H1 (cell line): ENCODE results near the gene MITF. TPM values are rescaled to one million over a fixed set of nuclear protein-coding genes. Genes with fewer than 3 reads are reported as not detected.
A peak's percentile ranks its signal among the peaks of the same experiment; 100 is the strongest.

ENCODE experiments used
- CTCF ChIA-PET: fragments of 300-600 bp; sonication (Branson Sonifier 250); formaldehyde crosslinking; loops from one replicate; lab custom pipeline; 2021; ENCODE audit not compliant: partially characterized antibody; lab: Charles Lee
- POLR2A ChIA-PET: fragments of 300-600 bp; sonication (Branson Sonifier 250); formaldehyde crosslinking; loops from one replicate; lab custom pipeline; 2021; ENCODE audit warnings: inconsistent platforms; ENCODE audit not compliant: partially characterized antibody; lab: Charles Lee
- DNase-seq, 2 experiments: peaks; one replicate each; pipeline versions ENCODE4 v3.0.0 to v3.0.0-alpha.2; 2010 to 2022; ENCODE audit warnings: low spot score in 2 of 2, low read depth in 1 of 2, mixed read lengths in 1 of 2
- FAIRE-seq: peaks from 2 replicates; lab custom pipeline; 2011; peaks lifted over from hg19 to GRCh38; lab: Jason Lieb, UNC
- H2AFZ ChIP-seq: 2 replicates; pipeline ENCODE4 v1.8.1; 2012; ENCODE audit warnings: low read length, inconsistent platforms
- H2AK5ac ChIP-seq: 2 replicates; pipeline ENCODE4 v1.6.1; 2013; ENCODE audit warnings: low read depth, low read length
- H2BK120ac ChIP-seq: replicated peaks from 2 replicates; pipeline ENCODE3; 2013; ENCODE audit warnings: low read depth, low read length, inconsistent platforms
- H2BK12ac ChIP-seq: 2 replicates; pipeline ENCODE4 v1.6.1; 2013; ENCODE audit warnings: low read depth, low read length
- H2BK15ac ChIP-seq: 2 replicates; pipeline ENCODE4 v1.6.1; 2013; ENCODE audit warnings: low read length
- H2BK20ac ChIP-seq: 2 replicates; pipeline ENCODE4 v1.6.1; 2013; ENCODE audit warnings: low read length
- H2BK5ac ChIP-seq: 2 replicates; pipeline ENCODE4 v1.6.1; 2013; ENCODE audit warnings: low read depth, low read length
- H3K14ac ChIP-seq: 2 replicates; pipeline ENCODE4 v1.6.1; 2013; ENCODE audit warnings: inconsistent platforms; ENCODE audit not compliant: insufficient read length
- H3K18ac ChIP-seq: 2 replicates; pipeline ENCODE4 v1.6.1; 2013; ENCODE audit warnings: low read length; ENCODE audit errors: extremely low read depth
- H3K23ac ChIP-seq: 2 replicates; pipeline ENCODE4 v1.6.1; 2013; ENCODE audit warnings: inconsistent platforms; ENCODE audit not compliant: insufficient read length
- H3K23me2 ChIP-seq: 2 replicates; pipeline ENCODE4 v1.6.1; 2013; ENCODE audit warnings: low read depth, low read length
- H3K27ac ChIP-seq: 2 replicates; pipeline ENCODE4 v1.6.1; 2011; ENCODE audit warnings: low read depth, low read length, inconsistent platforms
- H3K27me3 ChIP-seq, 4 experiments: replicated peaks in 1 of 4; 1 replicate in 1 of 4; 2 replicates in 3 of 4; pipeline versions ENCODE4 v1.6.1 to v1.8.1; 2011 to 2013; ENCODE audit warnings: low read length in 3 of 4, mild to moderate bottlenecking in 3 of 4, inconsistent platforms in 2 of 4, mixed read lengths in 2 of 4, moderate library complexity in 1 of 4; ENCODE audit not compliant: control insufficient read depth in 3 of 4, insufficient read depth in 3 of 4; ENCODE audit errors: extremely low read depth in 1 of 4
- H3K36me3 ChIP-seq, 4 experiments: 2 replicates each; pipeline versions ENCODE4 v1.6.1 to v1.8.1; 2011 to 2013; ENCODE audit warnings: mild to moderate bottlenecking in 4 of 4, low read length in 3 of 4, moderate library complexity in 2 of 4, control low read depth in 1 of 4, inconsistent platforms in 1 of 4; ENCODE audit not compliant: insufficient read depth in 4 of 4, control insufficient read depth in 2 of 4
- H3K4ac ChIP-seq: replicated peaks from 2 replicates; pipeline ENCODE3; 2013; ENCODE audit warnings: low read length, low read depth, mixed read lengths, inconsistent platforms; ENCODE audit not compliant: insufficient read length
- H3K4me1 ChIP-seq, 4 experiments: replicated peaks in 1 of 4; 1 replicate in 1 of 4; 2 replicates in 3 of 4; pipeline versions ENCODE4 v1.6.1 to v1.8.1; 2011 to 2013; ENCODE audit warnings: low read length in 3 of 4, inconsistent platforms in 2 of 4, mixed read lengths in 1 of 4; ENCODE audit not compliant: insufficient read depth in 4 of 4, control insufficient read depth in 3 of 4
- H3K4me2 ChIP-seq, 2 experiments: 2 replicates each; pipeline versions ENCODE4 v1.6.1 to v1.8.1; 2011 to 2013; ENCODE audit warnings: low read depth in 2 of 2, low read length in 2 of 2, control low read depth in 1 of 2, inconsistent platforms in 1 of 2, mild to moderate bottlenecking in 1 of 2; ENCODE audit not compliant: insufficient read depth in 1 of 2
- H3K4me3 ChIP-seq, 4 experiments: fragments of 200-600, 300-600 bp in 1 of 4; sonication (generic), shearing (Covaris generic), sonication (Bioruptor Twin) in 1 of 4; 2 replicates each; pipeline versions ENCODE4 v1.5.1 to v1.8.1; 2011 to 2016; ENCODE audit warnings: low read length in 4 of 4, low read depth in 3 of 4, control low read depth in 2 of 4, inconsistent platforms in 2 of 4, mild to moderate bottlenecking in 2 of 4, mixed read lengths in 1 of 4, moderate library complexity in 1 of 4; ENCODE audit not compliant: insufficient read depth in 2 of 4; ENCODE audit errors: extremely low read depth in 1 of 4
- H3K56ac ChIP-seq: replicated peaks from 2 replicates; pipeline ENCODE3; 2013; ENCODE audit warnings: low read depth, mild to moderate bottlenecking, mixed read lengths, low read length, inconsistent platforms; ENCODE audit not compliant: insufficient read length
- H3K79me1 ChIP-seq: 2 replicates; pipeline ENCODE4 v1.6.1; 2013; ENCODE audit warnings: low read depth, low read length, control low read depth
- H3K79me2 ChIP-seq, 2 experiments: 2 replicates each; pipeline versions ENCODE4 v1.6.1 to v1.8.1; 2012 to 2013; ENCODE audit warnings: low read length in 2 of 2, mild to moderate bottlenecking in 2 of 2, inconsistent platforms in 1 of 2; ENCODE audit not compliant: insufficient read depth in 2 of 2, control insufficient read depth in 1 of 2
- H3K9ac ChIP-seq, 4 experiments: replicated peaks in 1 of 4; 1 replicate in 1 of 4; 2 replicates in 3 of 4; pipeline versions ENCODE4 v1.6.1 to v1.8.1; 2011 to 2013; ENCODE audit warnings: low read depth in 3 of 4, low read length in 3 of 4, control low read depth in 2 of 4, mild to moderate bottlenecking in 2 of 4, moderate library complexity in 2 of 4, inconsistent platforms in 1 of 4; ENCODE audit errors: extremely low read depth in 1 of 4
- H3K9me3 ChIP-seq, 2 experiments: 2 replicates each; pipeline versions ENCODE4 v1.6.1 to v1.8.1; 2012 to 2013; ENCODE audit warnings: mild to moderate bottlenecking in 2 of 2, moderate library complexity in 2 of 2, control low read depth in 1 of 2, inconsistent platforms in 1 of 2, low read depth in 1 of 2, low read length in 1 of 2, mixed read lengths in 1 of 2; ENCODE audit not compliant: insufficient read depth in 2 of 2
- H4K20me1 ChIP-seq, 2 experiments: replicated peaks in 1 of 2; 2 replicates each; pipeline versions ENCODE3 to v1.8.1; 2011 to 2013; ENCODE audit warnings: inconsistent platforms in 2 of 2, low read length in 2 of 2, mild to moderate bottlenecking in 1 of 2; ENCODE audit not compliant: insufficient read depth in 2 of 2, control insufficient read depth in 1 of 2
- H4K5ac ChIP-seq: 2 replicates; pipeline ENCODE4 v1.6.1; 2013; ENCODE audit warnings: low read length, low read depth, mixed read lengths, inconsistent platforms; ENCODE audit not compliant: insufficient read length
- H4K8ac ChIP-seq: 2 replicates; pipeline ENCODE4 v1.8.0; 2013; ENCODE audit warnings: mild to moderate bottlenecking, moderate library complexity, low read length, inconsistent platforms; ENCODE audit not compliant: insufficient read depth; ENCODE audit errors: extremely low read depth
- H4K91ac ChIP-seq: replicated peaks from 2 replicates; pipeline ENCODE3; 2013; ENCODE audit warnings: low read length, mixed read lengths, inconsistent platforms; ENCODE audit not compliant: insufficient read length
- CEBPB ChIP-seq: IDR thresholded peaks from 2 replicates; pipeline ENCODE4 v1.6.1; 2012; ENCODE audit warnings: low read depth, low read length
- EP300 ChIP-seq, 2 experiments: IDR thresholded peaks; 1 replicate in 1 of 2; 2 replicates in 1 of 2; pipeline ENCODE4 v1.6.1; 2011 to 2012; ENCODE audit warnings: low read depth in 2 of 2, low read length in 2 of 2, mild to moderate bottlenecking in 2 of 2, borderline replicate concordance in 1 of 2, inconsistent platforms in 1 of 2, moderate library complexity in 1 of 2
- EZH2 ChIP-seq: fragments of 200-600 bp; sonication (generic); IDR thresholded peaks from 2 replicates; pipeline ENCODE4 v1.7.1; 2012; ENCODE audit warnings: low read depth, mild to moderate bottlenecking, moderate library complexity, low read length, inconsistent platforms; ENCODE audit not compliant: severe bottlenecking
- KDM1A ChIP-seq: fragments of 200-600, 300-600 bp; sonication (generic); IDR thresholded peaks from 2 replicates; pipeline ENCODE4 v1.7.1; 2016; ENCODE audit warnings: mild to moderate bottlenecking, low read length, borderline replicate concordance
- PHF8 ChIP-seq: fragments of 200-600 bp; sonication (generic); conservative IDR thresholded peaks from 2 replicates; pipeline ENCODE4 v1.7.1; 2012; ENCODE audit warnings: low read depth, mild to moderate bottlenecking, inconsistent platforms, low read length, moderate library complexity
- TCF12 ChIP-seq: IDR thresholded peaks from 2 replicates; pipeline ENCODE4 v1.6.1; 2011; ENCODE audit warnings: low read depth, mild to moderate bottlenecking, low read length
- WGBS, 2 experiments: shearing (Covaris generic) in 1 of 2; methylation state at CpG; one replicate each; pipeline versions ENCODE4 v1.1.6 to v1.1.7; 2013 to 2015; ENCODE audit warnings: low lambda C conversion rate in 2 of 2, mixed read lengths in 2 of 2, inconsistent platforms in 1 of 2, low coverage in 1 of 2, missing lambda C conversion rate in 1 of 2; ENCODE audit not compliant: insufficient replicate concordance in 2 of 2, insufficient coverage in 1 of 2, insufficient read length in 1 of 2; ENCODE audit errors: extremely low coverage in 1 of 2, missing lambda C conversion rate in 1 of 2; 5-methylcytosine and 5-hydroxymethylcytosine counted together
- polyA plus RNA-seq, 7 experiments: library from polyadenylated mRNA; depleted of rRNA in 3 of 7; stranded (reverse) in 5 of 7; unstranded in 2 of 7; fragments of >200 nt in 5 of 7; fragments of 200-250 nt in 2 of 7; gene quantifications; 1 replicate in 5 of 7; 2 replicates in 1 of 7; 4 replicates in 1 of 7; pipeline versions ENCODE4 v1.2.1 to v1.2.3, GENCODE V29; 2011 to 2013; ENCODE audit warnings: missing spikeins in 2 of 7, mixed read lengths in 2 of 7
- total RNA-seq: library from RNA; stranded (reverse); fragmentation: NEBNext Ultra II Directional; extraction: Animal tissue kit (Norgen Biotek cat#: 25700); gene quantifications from 2 replicates; pipeline ENCODE4 v1.2.1, GENCODE V29; 2021
- TF ChIP-seq, protein P1 (sequence below): IDR thresholded peaks from 2 replicates; pipeline ENCODE4 v1.6.1; 2012; ENCODE audit warnings: inconsistent platforms

The MITF gene
- total and polyA plus RNA-seq, 2 of the 8 experiments (the other 6 are each of a cell fraction or from before 2014, with no cell fraction given) = 0.53 to 1.4 TPM

DNA sequence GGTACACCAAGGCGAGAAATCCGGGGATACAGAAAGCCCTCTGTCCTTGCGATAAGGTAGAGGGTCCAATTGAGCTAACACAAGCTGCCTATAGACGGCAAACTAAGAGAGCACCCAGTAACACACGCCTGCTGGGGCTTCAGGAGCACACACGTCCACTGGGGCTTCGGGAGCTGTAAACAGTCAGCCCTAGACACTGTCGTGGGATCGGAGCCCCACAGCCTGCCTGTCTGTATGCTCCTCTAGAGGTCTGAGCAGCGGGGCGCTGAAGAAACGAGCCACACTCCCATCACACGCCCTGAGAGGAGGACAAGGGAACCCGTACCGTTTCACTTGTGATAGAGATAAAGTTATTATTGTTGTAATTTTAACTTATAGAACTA lies 260.8 kb downstream of the MITF start:
- H4K8ac ChIP-seq = no peak overlapping the region; the same call in 1 of the 2 replicates
- no peak overlapping the region for H4K91ac ChIP-seq
- no peak overlapping the region for H4K5ac ChIP-seq
- H2BK15ac ChIP-seq = no peak overlapping the region
- H3K18ac ChIP-seq = 0 out of 2 replicates have a peak overlapping the region, but pooled peaks have one; percentile 11
- H3K27me3 ChIP-seq = no peaks in the 10 kb centered on the region
- H3K4me1 ChIP-seq = peaks cover 0 to 3% (median 0%) of the 10 kb centered on the region in 4 experiments; a peak in 1 of 7 replicates
- H3K9me3 ChIP-seq = no peaks in the 10 kb centered on the region
- FAIRE-seq (no peak), DNase-seq (no peak)
- H3K14ac ChIP-seq = no peak overlapping the region
- WGBS, 2 experiments = 85% methylated on average over 15 of the region's 15 CpGs; no CpG with 5 or more reads in 1 of the 2 experiments
- H3K79me2 ChIP-seq = no peaks in the 10 kb centered on the region
- no peaks in the 10 kb centered on the region for H3K79me1 ChIP-seq
- H3K4ac ChIP-seq = no peak overlapping the region
- H2BK12ac ChIP-seq = no peak overlapping the region
- no peaks in the 10 kb centered on the region for H4K20me1 ChIP-seq
- no peak overlapping the region for H3K9ac ChIP-seq
- H2AK5ac ChIP-seq = no peak overlapping the region
- H3K4me2 ChIP-seq = no peak overlapping the region
- no peak overlapping the region for H3K4me3 ChIP-seq
- no peak for TF ChIP-seq TCF12
- no peak for TF ChIP-seq PHF8
- TF ChIP-seq, protein P1, sequence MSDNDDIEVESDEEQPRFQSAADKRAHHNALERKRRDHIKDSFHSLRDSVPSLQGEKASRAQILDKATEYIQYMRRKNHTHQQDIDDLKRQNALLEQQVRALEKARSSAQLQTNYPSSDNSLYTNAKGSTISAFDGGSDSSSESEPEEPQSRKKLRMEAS = no peak
- no peak for TF ChIP-seq EP300 (IDR thresholded peaks at IDR 0.05; ENCODE audit: borderline replicate concordance in 1 of 2, low read depth in 2 of 2, low read length in 2 of 2)
- TF ChIP-seq CEBPB = no peak
- TF ChIP-seq KDM1A = no peak
- no peak for TF ChIP-seq EZH2
- H3K36me3 ChIP-seq = no peaks in the 10 kb centered on the region
- H2BK5ac ChIP-seq = no peak overlapping the region
- 0 out of 2 replicates have a peak overlapping the region, but pooled peaks have one; percentile 6 for H2AFZ ChIP-seq
- CTCF ChIA-PET = no interaction called here
- H3K23ac ChIP-seq = no peak overlapping the region
- POLR2A ChIA-PET = interaction anchor here (0.7 to 1.6 kb wide), 2 partner anchors 10 to 12 kb away, joined by 3 read pairs; no protein-coding TSS in a partner anchor
- no peak overlapping the region for H3K27ac ChIP-seq
- H3K23me2 ChIP-seq = no peaks in the 10 kb centered on the region
- no peak overlapping the region for H2BK20ac ChIP-seq
- H3K56ac ChIP-seq = no peak overlapping the region
- H2BK120ac ChIP-seq = no peak overlapping the region
